SK-N-MC (cell line): Measurements from ENCODE around the gene MIF.

Experiments used
- EZH2 ChIP-seq: fragments of 200-600 bp; sonication (generic); IDR thresholded peaks from one replicate; pipeline ENCODE4 v1.6.1; 2017; ENCODE audit warnings: antibody characterized with exemption
- FOXP2 ChIP-seq: optimal IDR thresholded peaks from 2 replicates; pipeline ENCODE3; 2011; ENCODE audit warnings: mild to moderate bottlenecking, moderate library complexity; ENCODE audit not compliant: insufficient read depth; ENCODE audit errors: extremely low read length, control extremely low read depth
- POLR2AphosphoS5 ChIP-seq: IDR thresholded peaks from 2 replicates; pipeline ENCODE4 v1.6.1; 2012; ENCODE audit warnings: mild to moderate bottlenecking, low read depth, low read length, borderline replicate concordance

DNA sequence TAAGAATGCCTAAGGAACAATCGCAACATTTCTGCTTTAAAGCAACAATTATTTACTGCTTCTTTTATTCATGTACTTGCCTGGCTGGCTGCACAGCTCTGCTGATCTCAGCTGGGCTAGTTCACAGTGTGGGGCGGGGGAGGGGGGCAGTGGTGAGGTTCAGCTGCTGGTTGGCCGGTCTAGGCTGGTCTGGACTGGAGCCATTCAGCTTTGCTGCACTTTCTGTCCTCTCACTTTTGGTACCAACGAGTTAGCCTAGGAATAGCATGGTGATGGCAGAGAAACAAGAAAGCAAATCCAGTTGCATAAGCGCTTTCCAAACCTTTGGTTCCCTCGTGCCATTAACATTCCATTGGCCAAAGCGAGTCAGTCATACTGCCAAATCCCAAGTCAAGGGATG is 16.0 kb upstream of the MIF start:
- TF ChIP-seq POLR2AphosphoS5: no peak
- no peak for TF ChIP-seq EZH2
- no peak for TF ChIP-seq FOXP2
